HG03095 (cell line): ENCODE data around the gene SLC25A51.
"Not testable (repeated sequence)": the region's sequence is repeated elsewhere in the genome, so short reads cannot be mapped to it uniquely, and the experiment has no call there.

Source experiments
- ATAC-seq: cut with Tn5 transposase; IDR thresholded peaks from one replicate; pipeline ENCODE4 v1.9.1; 2021; ENCODE audit warnings: moderate library complexity; ENCODE audit not compliant: unreplicated experiment

Gene SLC25A51

GRCh38 chr9:37920471-37921167 lies 16.7 kb upstream of the SLC25A51 start:
- no peak for ATAC-seq

- ATAC-seq: no peak
Measured at GRCh38 chr9:37919956-37920335, 16.0 kb upstream of the SLC25A51 start.

DNA sequence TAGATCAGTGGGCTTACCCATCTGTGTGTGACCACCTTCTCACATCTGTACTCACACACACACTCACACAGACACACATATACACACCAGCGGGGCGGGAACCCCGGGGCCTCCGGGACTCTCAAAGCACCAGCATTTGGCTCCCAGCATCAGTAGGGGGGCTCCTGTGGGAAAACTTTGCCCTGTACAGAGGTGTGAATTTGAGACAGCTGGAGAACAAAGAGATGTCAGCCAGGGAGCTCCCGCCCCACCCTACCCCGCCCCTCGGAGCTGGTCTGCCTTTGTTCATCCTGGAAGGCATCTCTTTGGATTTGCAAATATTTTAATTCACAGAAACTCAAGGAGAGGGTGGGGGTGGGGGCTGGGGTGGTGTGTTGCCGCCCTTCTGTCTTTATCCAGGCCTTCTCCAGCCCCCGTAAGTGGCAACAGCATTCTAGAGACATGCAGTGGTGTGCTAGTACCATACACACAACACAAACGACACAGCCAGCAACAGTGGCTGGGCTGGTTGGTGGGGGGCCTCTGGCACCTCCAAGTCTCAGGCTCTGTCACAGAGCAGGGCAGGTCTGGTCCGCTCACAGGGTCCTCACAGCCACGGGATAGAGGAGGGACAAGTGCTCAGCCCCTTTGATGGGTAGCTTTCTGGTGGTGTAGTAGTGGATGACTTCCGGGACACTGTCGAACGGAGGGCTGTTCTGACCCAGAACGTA lies 15.5 kb upstream of the SLC25A51 start:
- ATAC-seq: no peak

- no peak for ATAC-seq
Measured at GRCh38 chr9:37918665-37919170, 14.8 kb upstream of the SLC25A51 start.

- ATAC-seq: no peak
Measured at GRCh38 chr9:37917801-37918664, 14.1 kb upstream of the SLC25A51 start.

- ATAC-seq: no peak
Measured at GRCh38 chr9:37917313-37917731, 13.4 kb upstream of the SLC25A51 start.

- ATAC-seq: no peak
Measured at GRCh38 chr9:37916471-37917312, 12.8 kb upstream of the SLC25A51 start.

DNA sequence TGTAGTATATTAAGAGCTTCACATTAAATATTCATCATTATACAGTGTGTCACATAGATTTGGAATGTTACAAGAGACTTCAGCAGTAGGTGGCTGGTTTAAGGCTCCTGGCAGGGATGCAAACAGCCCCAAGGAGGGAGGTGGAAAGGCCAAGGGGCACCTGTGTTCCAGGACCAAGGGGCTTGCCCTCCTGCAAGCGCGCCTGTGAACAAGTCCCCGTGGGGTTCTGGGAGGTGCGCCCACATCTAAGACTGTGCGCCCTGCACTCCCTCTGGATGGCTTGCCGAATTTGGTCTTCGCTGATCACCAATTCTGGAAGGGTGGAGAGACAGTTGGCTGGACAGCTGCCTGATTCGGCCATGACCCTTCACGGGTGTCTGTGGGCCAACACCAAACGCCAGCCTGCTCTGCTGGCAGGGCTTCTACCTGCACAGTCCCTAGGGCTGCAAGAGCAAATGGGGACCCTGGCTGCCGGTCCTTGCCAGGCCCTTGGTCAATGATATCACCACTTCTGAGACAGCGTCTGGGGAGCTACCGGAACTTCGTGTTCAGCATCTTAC lies 12.1 kb upstream of the SLC25A51 start:
- ATAC-seq: no peak

GRCh38 chr9:37914701-37915358 lies 10.9 kb upstream of the SLC25A51 start:
- no peak for ATAC-seq

DNA sequence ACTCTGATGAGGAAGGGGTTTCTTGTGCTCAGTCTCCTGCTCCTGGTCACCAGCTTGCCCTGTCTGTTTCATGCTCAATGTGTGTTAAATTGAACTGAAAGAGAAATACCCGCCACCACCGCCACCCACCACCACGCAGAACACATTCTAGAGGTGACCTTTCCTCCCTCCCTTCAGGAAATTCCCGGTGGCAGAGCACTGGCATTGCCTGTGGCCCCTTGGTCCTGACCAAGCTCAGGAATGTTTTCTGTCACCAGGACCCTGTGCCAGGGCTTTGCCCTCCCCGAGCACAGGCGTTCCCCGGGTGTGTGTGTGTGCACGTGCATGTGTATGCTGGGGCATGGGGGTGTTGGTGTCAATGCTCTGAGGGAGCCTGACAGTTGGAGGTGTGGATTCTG lies 10.2 kb upstream of the SLC25A51 start:
- no peak for ATAC-seq

DNA sequence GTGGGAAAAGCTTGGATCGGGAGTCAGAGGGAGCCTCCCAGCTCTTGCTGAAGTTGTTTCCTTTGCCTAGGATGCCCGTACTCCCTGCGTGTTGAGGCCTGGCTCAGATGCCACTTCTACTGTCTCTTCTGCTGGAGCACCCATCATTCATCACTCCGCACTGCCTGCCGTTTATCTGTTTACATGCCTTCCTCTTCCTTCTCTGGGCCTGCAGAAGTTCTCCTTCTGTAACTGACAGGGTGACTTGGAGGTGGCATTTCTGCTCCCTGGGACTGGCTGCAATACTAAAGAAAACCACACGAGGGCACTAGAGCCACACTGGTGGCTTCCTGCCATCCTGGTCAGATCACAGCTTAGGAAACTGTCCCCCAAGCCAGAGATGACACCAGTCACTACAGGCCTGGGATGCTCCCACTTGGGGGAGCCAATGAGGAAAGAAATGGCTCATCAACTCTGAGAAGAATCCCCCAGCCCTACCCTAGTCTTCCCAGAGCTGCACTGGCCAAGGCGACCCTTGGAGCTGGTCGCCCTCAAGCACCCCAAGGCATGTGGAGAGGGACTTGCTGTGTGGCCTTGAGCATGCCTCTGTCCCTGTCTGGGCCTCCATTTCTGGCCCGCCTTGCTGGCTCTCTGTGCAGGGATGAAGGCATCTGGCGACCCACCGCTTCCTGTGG lies 9.7 kb upstream of the SLC25A51 start:
- ATAC-seq: peak; percentile 64

DNA sequence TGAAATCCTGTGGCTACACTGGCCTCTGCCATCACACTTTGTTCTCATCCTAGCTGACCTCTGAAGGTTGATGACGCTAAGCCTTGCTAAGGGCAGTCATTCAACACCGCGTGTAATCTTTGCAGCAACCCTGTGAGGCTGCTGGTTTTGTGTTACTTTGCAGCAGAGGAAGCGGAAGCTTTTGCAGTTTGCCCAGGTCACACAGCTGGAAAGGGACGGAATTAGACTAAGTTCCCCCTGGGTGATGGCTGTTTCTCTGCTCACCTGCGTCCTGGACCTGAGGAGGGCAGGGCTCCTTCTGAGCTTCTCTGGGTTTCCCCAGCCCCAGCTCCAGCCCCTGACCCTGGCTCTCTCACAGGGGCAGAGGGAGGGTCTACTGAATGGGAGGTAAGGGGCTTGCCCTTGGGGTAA lies 7.3 kb upstream of the SLC25A51 start:
- ATAC-seq: no peak

GRCh38 chr9:37910271-37910670 lies 6.3 kb upstream of the SLC25A51 start:
- ATAC-seq: no peak

- not testable (repeated sequence) for ATAC-seq
Measured at GRCh38 chr9:37909836-37910235, 5.9 kb upstream of the SLC25A51 start.

- no peak for ATAC-seq
Measured at GRCh38 chr9:37909326-37909725, 5.4 kb upstream of the SLC25A51 start.

DNA sequence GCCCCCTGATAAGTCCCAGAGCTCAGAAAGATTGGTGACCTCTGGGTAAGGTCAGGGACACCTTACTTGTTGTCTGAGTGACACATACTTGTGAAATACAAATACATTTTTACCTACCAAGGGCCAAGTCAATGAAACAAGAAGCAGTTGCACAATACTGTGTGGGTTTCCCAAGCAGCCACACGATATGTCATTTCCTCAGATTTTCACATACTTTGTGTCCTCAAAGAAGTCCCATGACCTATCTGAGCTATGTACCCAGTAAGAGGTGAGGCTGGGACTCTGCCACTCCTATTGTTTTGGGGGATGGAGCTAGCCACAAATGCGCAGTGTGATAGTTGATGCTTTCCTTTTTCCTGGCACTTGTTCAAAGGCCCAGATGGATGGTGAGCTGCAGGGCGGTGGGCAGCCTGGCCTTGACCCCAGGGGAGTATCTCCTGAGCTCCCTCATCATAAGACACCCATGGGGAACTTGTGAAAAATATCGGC lies 4.8 kb upstream of the SLC25A51 start:
- ATAC-seq: no peak

GRCh38 chr9:37908283-37908682 lies 4.4 kb upstream of the SLC25A51 start:
- ATAC-seq: no peak

DNA sequence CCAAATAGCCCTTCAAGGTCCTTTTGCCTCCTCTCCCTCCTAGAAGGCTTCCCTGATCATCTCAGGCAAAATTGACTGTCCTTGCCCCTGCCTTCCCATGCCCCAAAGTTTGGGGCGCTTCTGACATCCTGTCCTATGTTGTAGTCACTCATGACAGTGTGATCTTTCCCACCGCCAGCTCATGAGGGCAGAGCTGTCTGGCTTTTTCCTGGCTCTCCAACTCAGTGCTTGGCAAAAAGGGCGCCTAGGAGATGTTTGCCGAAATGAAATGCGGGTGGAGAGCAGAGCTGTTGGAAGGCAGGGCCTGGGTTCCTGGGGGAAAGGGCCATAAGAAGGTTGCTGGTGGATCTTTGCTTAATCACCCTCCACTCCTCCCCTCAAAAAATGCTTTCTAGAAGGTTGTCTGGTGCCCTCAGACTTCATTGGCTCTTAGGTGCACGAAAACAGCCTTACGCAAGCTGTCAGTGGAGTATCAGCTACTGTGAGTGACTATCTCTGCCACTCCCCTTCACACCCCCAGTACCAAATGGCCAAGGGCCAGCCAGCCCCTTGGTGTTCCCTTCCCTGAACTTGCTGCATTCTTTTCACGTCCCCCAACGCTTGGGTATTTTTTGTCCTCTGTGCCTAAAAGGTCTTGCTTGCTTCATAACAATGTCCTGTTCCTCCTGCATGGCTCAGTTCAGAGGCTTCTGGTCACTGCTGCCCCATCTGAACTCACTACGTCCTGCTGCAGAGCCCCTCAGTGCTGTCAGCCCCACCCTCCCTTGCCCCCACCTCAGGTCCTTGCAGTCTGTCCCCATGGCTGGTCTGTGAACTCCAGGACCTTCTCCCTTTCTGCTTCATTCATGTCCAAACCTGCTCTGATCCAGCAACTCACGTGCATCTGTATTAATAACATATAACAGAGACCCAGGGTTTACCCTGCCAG lies 2.6 kb upstream of the SLC25A51 start:
- no peak for ATAC-seq
